ENCODE results near the gene APOBEC4.

DNA sequence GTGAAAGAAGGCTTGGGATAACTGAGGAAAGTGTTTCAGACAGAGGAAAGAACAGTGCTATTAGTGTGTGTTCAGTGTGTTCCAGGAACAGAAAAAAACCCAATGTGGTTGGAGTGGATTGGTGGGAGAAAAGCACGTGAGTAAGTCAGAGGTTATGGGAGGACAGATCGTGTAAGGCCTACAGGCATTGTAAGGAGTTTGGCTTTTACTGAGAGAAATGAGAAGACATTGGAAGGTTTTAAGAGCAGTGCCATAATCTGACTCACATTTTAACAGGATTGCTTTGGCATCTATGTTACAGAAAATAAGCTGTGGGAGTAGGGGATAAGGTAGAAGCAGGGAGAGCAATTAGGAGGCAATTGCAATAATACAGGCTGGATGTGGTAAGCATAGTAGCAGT, 22.4 kb downstream of the APOBEC4 start:
- TF ChIP-seq, protein P1, sequence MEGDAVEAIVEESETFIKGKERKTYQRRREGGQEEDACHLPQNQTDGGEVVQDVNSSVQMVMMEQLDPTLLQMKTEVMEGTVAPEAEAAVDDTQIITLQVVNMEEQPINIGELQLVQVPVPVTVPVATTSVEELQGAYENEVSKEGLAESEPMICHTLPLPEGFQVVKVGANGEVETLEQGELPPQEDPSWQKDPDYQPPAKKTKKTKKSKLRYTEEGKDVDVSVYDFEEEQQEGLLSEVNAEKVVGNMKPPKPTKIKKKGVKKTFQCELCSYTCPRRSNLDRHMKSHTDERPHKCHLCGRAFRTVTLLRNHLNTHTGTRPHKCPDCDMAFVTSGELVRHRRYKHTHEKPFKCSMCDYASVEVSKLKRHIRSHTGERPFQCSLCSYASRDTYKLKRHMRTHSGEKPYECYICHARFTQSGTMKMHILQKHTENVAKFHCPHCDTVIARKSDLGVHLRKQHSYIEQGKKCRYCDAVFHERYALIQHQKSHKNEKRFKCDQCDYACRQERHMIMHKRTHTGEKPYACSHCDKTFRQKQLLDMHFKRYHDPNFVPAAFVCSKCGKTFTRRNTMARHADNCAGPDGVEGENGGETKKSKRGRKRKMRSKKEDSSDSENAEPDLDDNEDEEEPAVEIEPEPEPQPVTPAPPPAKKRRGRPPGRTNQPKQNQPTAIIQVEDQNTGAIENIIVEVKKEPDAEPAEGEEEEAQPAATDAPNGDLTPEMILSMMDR (IDR thresholded peaks at IDR 0.05), result no peak
- no peak for TF ChIP-seq POLR2A (IDR thresholded peaks at IDR 0.05)
- no peak for TF ChIP-seq POLR2AphosphoS5 (IDR thresholded peaks at IDR 0.05)
